GM18505 (cell line): ENCODE results near the gene RBM47.

Source experiments
- ATAC-seq: cut with Tn5 transposase; IDR thresholded peaks from one replicate; pipeline ENCODE4 v1.9.1; 2021; ENCODE audit not compliant: unreplicated experiment
- POLR2A ChIP-seq: IDR thresholded peaks from 4 replicates; pipeline ENCODE4 v1.6.1; 2011; ENCODE audit warnings: borderline replicate concordance; ENCODE audit not compliant: insufficient read depth, insufficient read length; ENCODE audit errors: extremely low read depth

Gene RBM47

GRCh38 chr4:40378619-40379018, 251.0 kb downstream of the RBM47 start:
- ATAC-seq: no peak
- TF ChIP-seq POLR2A: no peak

- TF ChIP-seq POLR2A: no peak
- ATAC-seq: no peak
These were observed 251.9 kb downstream of the RBM47 start for GRCh38 chr4:40377512-40378365.

- TF ChIP-seq POLR2A: no peak
- no peak for ATAC-seq
These were observed 254.0 kb downstream of the RBM47 start for GRCh38 chr4:40375620-40376019.

GRCh38 chr4:40375095-40375494, 254.6 kb downstream of the RBM47 start:
- no peak for TF ChIP-seq POLR2A
- ATAC-seq: no peak

DNA sequence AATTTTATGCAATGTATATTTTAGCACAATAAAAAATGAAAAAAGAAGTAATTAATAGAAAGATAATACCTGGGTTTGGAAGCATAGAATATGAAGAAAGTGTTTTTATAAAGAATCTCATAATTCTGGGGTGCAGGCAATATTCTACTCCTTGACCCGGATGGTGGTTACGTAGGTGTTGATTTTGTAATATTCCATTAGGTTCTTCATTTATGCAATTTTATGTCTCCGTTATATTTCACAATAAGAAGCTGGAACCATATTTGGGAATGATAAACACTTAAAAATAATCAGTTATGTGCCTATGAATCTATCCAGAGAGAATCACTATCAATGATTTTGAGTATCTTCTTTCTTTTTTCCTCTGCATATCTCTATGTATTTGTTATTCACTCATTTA, 256.0 kb downstream of the RBM47 start:
- no peak for ATAC-seq
- no peak for TF ChIP-seq POLR2A
